ENCODE data around the gene ASCC1. TPM values are rescaled to one million over a fixed set of nuclear protein-coding genes. Genes with fewer than 3 reads are reported as not detected.

Gene ASCC1
- total RNA-seq, 1 experiment from 2014 or later: 51.3 TPM

GRCh38 chr10:72245949-72246525 is 30.0 kb upstream of the ASCC1 start:
- H3K27me3 Mint-ChIP-seq (ENCODE audit: unreplicated experiment): no peaks in the 10 kb centered on the region
- no peak for TF ChIP-seq CTCF (IDR thresholded peaks at IDR 0.05; ENCODE audit: unreplicated experiment)
- H3K9me3 Mint-ChIP-seq (ENCODE audit: low read depth, unreplicated experiment): no peaks in the 10 kb centered on the region
- peaks cover 72% of the 10 kb centered on the region for H3K4me1 Mint-ChIP-seq (ENCODE audit: low read depth, unreplicated experiment)
- intact Hi-C loops (cut with micrococcal nuclease; ENCODE audit: unreplicated experiment): loop anchor here (2.0 kb wide), 2 partner anchors 27 to 91 kb away; partner anchors contain the start of gene DDIT4
- no peak overlapping the region for H3K4me3 Mint-ChIP-seq (ENCODE audit: low read depth, unreplicated experiment)
- H3K36me3 Mint-ChIP-seq (ENCODE audit: insufficient read depth, unreplicated experiment): peaks cover 42% of the 10 kb centered on the region
- H3K27ac Mint-ChIP-seq (ENCODE audit: unreplicated experiment): peak overlapping the region; percentile 95
- CTCF ChIA-PET: interaction anchor here (0.6 to 1.3 kb wide), 2 partner anchors 11 to 14 kb away, joined by 3 read pairs; no protein-coding TSS in a partner anchor
- DNase-seq: no peak
- BruUV-seq (replicated peaks): no TSS peak

DNA sequence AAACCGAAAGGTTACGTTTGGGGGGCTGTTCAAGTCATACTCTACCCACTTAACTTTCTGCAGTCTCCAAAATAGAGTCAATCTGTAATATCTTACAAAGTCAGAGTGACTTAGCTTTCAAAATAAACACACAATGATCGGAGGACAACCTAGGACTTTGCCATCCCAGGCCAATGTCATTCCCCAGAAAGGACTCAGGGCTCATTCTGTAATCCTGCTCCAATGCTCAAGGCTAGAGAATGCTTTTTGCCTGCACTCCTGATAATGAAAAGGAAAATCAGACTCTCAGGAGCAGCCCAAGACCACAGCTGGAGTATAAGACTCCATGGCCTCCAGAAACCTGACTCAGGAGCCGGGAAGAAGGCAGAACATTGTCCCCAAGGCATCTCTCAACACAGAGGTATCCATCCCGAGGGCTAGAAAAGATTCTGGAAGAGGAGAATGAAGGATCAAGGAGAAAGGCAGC is 28.5 kb upstream of the ASCC1 start:
- no TSS peak for BruUV-seq (replicated peaks)
- peaks cover 75% of the 10 kb centered on the region for H3K4me1 Mint-ChIP-seq (ENCODE audit: low read depth, unreplicated experiment)
- H3K27me3 Mint-ChIP-seq (ENCODE audit: unreplicated experiment): no peaks in the 10 kb centered on the region
- DNase-seq: no peak
- CTCF ChIA-PET: no interaction called here
- no peaks in the 10 kb centered on the region for H3K9me3 Mint-ChIP-seq (ENCODE audit: low read depth, unreplicated experiment)
- H3K4me3 Mint-ChIP-seq (ENCODE audit: low read depth, unreplicated experiment): peak overlapping the region; percentile 13
- no peak for TF ChIP-seq CTCF (IDR thresholded peaks at IDR 0.05; ENCODE audit: unreplicated experiment)
- H3K27ac Mint-ChIP-seq (ENCODE audit: unreplicated experiment): peak overlapping the region; percentile 95
- H3K36me3 Mint-ChIP-seq (ENCODE audit: insufficient read depth, unreplicated experiment): peaks cover 37% of the 10 kb centered on the region
- intact Hi-C loops (cut with micrococcal nuclease; ENCODE audit: unreplicated experiment): loop anchor here (2.0 kb wide), 2 partner anchors 28 to 92 kb away; partner anchors contain the start of gene DDIT4

DNA sequence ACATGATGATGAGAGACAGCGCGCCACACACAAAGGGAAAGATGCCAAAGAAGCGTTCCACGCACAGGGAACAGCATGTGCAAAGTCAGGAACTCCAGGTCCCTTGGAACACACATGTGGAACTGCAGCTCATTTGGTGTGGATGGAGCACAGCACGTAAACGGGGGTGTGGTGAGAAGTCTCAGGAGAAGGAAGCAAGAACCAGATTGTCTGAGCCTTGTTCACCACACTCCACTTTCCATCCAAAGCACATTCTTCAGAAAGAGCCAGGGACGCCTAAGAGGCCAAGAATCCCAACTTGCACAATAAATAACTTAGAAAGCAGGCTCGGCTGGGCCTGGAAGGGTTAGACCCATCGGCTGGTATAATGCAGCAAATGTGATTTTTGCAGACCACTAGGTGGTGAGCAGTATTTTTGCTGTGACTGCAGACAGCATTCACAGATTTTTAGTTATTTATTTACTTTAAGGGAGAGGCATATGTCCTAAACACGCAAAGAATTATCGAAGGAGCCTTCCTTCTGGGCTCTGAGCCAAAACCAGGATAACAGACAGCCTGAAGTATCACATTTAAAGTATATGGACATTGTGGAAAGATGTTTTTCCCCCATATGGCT is 27.9 kb upstream of the ASCC1 start:
- intact Hi-C loops (cut with micrococcal nuclease; ENCODE audit: unreplicated experiment): loop anchor here (2.0 kb wide), 2 partner anchors 29 to 93 kb away; partner anchors contain the start of gene DDIT4
- H3K27ac Mint-ChIP-seq (ENCODE audit: unreplicated experiment): peak overlapping the region; percentile 95
- H3K4me3 Mint-ChIP-seq (ENCODE audit: low read depth, unreplicated experiment): peak overlapping the region; percentile 13

DNA sequence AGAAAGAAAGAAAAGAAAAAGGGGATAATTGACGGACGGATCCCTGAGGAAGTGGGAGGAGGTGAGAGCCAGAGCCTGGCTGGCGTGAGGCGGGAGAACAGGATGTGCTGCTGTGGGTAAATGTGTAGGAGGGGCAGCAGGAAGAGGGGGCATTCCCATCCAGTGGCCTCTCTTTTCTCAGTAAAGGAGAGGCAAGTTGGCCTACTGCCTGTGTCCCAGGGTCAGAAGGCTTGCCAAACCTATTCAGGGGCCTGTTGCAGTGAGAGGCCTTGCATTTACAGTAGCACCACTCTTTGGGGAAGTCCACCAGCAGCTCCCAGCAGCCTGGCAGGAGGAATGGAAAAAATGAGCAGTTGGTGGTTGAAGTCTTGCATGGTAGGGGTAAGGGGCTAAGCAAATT is 26.6 kb upstream of the ASCC1 start:
- intact Hi-C loops (cut with micrococcal nuclease; ENCODE audit: unreplicated experiment): no loop called here
- H3K36me3 Mint-ChIP-seq (ENCODE audit: insufficient read depth, unreplicated experiment): peaks cover 32% of the 10 kb centered on the region
- TF ChIP-seq CTCF (IDR thresholded peaks at IDR 0.05; ENCODE audit: unreplicated experiment): no peak
- no TSS peak for BruUV-seq (replicated peaks)
- H3K9me3 Mint-ChIP-seq (ENCODE audit: low read depth, unreplicated experiment): no peaks in the 10 kb centered on the region
- no peak for DNase-seq
- H3K4me1 Mint-ChIP-seq (ENCODE audit: low read depth, unreplicated experiment): peaks cover 60% of the 10 kb centered on the region
- peak overlapping the region; percentile 95 for H3K27ac Mint-ChIP-seq (ENCODE audit: unreplicated experiment)
- peak overlapping the region; percentile 16 for H3K4me3 Mint-ChIP-seq (ENCODE audit: low read depth, unreplicated experiment)
- no peaks in the 10 kb centered on the region for H3K27me3 Mint-ChIP-seq (ENCODE audit: unreplicated experiment)
- CTCF ChIA-PET: interaction anchor here (1.2 kb wide), 1 partner anchor 95 kb away, joined by 3 read pairs; no protein-coding TSS in a partner anchor

More for the DNA sequence above, 27.9 kb upstream of the ASCC1 start:
- Mint-ChIP-seq H3K4me1 (ENCODE audit: low read depth, unreplicated experiment) (peaks cover 73% of the 10 kb centered on the region), H3K27me3 (ENCODE audit: unreplicated experiment) (no peaks in the 10 kb centered on the region), H3K9me3 (ENCODE audit: low read depth, unreplicated experiment) (no peaks in the 10 kb centered on the region), H3K36me3 (ENCODE audit: insufficient read depth, unreplicated experiment) (peaks cover 35% of the 10 kb centered on the region)
- BruUV-seq (replicated peaks): no TSS peak
- peak; percentile 72 for DNase-seq
- peak; percentile 59 for TF ChIP-seq CTCF (IDR thresholded peaks at IDR 0.05; ENCODE audit: unreplicated experiment)
- CTCF ChIA-PET: no interaction called here
